ENCODE results near the gene NTM.

NTM gene

GRCh38 chr11:132055296-132055695 lies 684.9 kb downstream of the NTM start:
- no peak overlapping the region for H3K4ac ChIP-seq (ENCODE audit: low read length)
- H3K79me1 ChIP-seq (ENCODE audit: low read depth, low read length), result no peaks in the 10 kb centered on the region
- no peaks in the 10 kb centered on the region for H3K9me3 ChIP-seq (replicated peaks in 1 of 2; ENCODE audit: control insufficient read depth in 2 of 2, insufficient read depth in 1 of 2, low read depth in 1 of 2, low read length in 2 of 2)
- no CpG with 5 or more reads among the region's 6 CpGs for WGBS, 2 donors (ENCODE audit: extremely low coverage in 2 of 2, insufficient read length in 2 of 2, insufficient replicate concordance in 1 of 2)
- H2BK5ac ChIP-seq (ENCODE audit: low read length), result no peak overlapping the region
- no peak overlapping the region for H4K91ac ChIP-seq (ENCODE audit: low read depth, low read length, poor library complexity)
- H3K4me3 ChIP-seq (ENCODE audit: low read length in 2 of 2), result no peak overlapping the region
- H3K4me2 ChIP-seq (ENCODE audit: insufficient read depth, low read length, poor library complexity, severe bottlenecking), result no peak overlapping the region
- H3K27me3 ChIP-seq (ENCODE audit: control insufficient read depth in 3 of 3, insufficient read depth in 3 of 3, low read depth in 1 of 3, low read length in 3 of 3), result no peaks in the 10 kb centered on the region
- H2BK120ac ChIP-seq (ENCODE audit: low read depth, low read length), result no peak overlapping the region
- H3K36me3 ChIP-seq (replicated peaks in 1 of 2; ENCODE audit: control insufficient read depth in 2 of 2, insufficient read depth in 2 of 2, low read length in 2 of 2), result no peaks in the 10 kb centered on the region
- H3K18ac ChIP-seq (ENCODE audit: low read length), result no peak overlapping the region
- H3K23ac ChIP-seq (ENCODE audit: low read depth, low read length, poor library complexity), result no peak overlapping the region
- no peak overlapping the region for H4K8ac ChIP-seq (ENCODE audit: low read depth, low read length)
- H3K27ac ChIP-seq (replicated peaks; ENCODE audit: low read length), result no peak overlapping the region
- H2AK5ac ChIP-seq (ENCODE audit: low read depth, low read length), result no peak overlapping the region
- no peak overlapping the region for H2BK12ac ChIP-seq (ENCODE audit: low read length)
- no peak overlapping the region for H3K14ac ChIP-seq (ENCODE audit: low read length)
- no peak overlapping the region for H2BK15ac ChIP-seq (ENCODE audit: low read length)
- DNase-seq (ENCODE audit: low spot score), result no peak
- no peak overlapping the region for H2AFZ ChIP-seq (ENCODE audit: low read length)
- H3K9ac ChIP-seq (ENCODE audit: low read depth, low read length, poor library complexity), result no peak overlapping the region
- peaks cover 0 to 5% of the 10 kb centered on the region in 2 donors for H3K4me1 ChIP-seq (ENCODE audit: control insufficient read depth in 2 of 2, insufficient read depth in 1 of 2, low read depth in 1 of 2, low read length in 2 of 2)

- H3K4me1 ChIP-seq (ENCODE audit: control insufficient read depth in 2 of 2, insufficient read depth in 1 of 2, low read depth in 1 of 2, low read length in 2 of 2), result no peaks in the 10 kb centered on the region
- no peak overlapping the region for H2AK5ac ChIP-seq (ENCODE audit: low read depth, low read length)
- H3K4ac ChIP-seq (ENCODE audit: low read length), result no peak overlapping the region
- DNase-seq (ENCODE audit: low spot score), result no peak
- no peak overlapping the region for H2BK120ac ChIP-seq (ENCODE audit: low read depth, low read length)
- H3K14ac ChIP-seq (ENCODE audit: low read length), result no peak overlapping the region
- H2BK5ac ChIP-seq (ENCODE audit: low read length), result no peak overlapping the region
- H3K79me1 ChIP-seq (ENCODE audit: low read depth, low read length), result no peaks in the 10 kb centered on the region
- no peaks in the 10 kb centered on the region for H3K27me3 ChIP-seq (ENCODE audit: control insufficient read depth in 3 of 3, insufficient read depth in 3 of 3, low read depth in 1 of 3, low read length in 3 of 3)
- H4K8ac ChIP-seq (ENCODE audit: low read depth, low read length), result no peak overlapping the region
- H3K4me3 ChIP-seq (ENCODE audit: low read length in 2 of 2), result no peak overlapping the region
- H2BK12ac ChIP-seq (ENCODE audit: low read length), result no peak overlapping the region
- H2AFZ ChIP-seq (ENCODE audit: low read length), result no peak overlapping the region
- H2BK15ac ChIP-seq (ENCODE audit: low read length), result no peak overlapping the region
- H3K27ac ChIP-seq (replicated peaks; ENCODE audit: low read length), result no peak overlapping the region
- no peak overlapping the region for H3K4me2 ChIP-seq (ENCODE audit: insufficient read depth, low read length, poor library complexity, severe bottlenecking)
- WGBS, 2 donors (ENCODE audit: extremely low coverage in 2 of 2, insufficient read length in 2 of 2, insufficient replicate concordance in 1 of 2), result no CpG with 5 or more reads among the region's 6 CpGs
- no peak overlapping the region for H3K23ac ChIP-seq (ENCODE audit: low read depth, low read length, poor library complexity)
- H4K91ac ChIP-seq (ENCODE audit: low read depth, low read length, poor library complexity), result no peak overlapping the region
- H3K18ac ChIP-seq (ENCODE audit: low read length), result no peak overlapping the region
- no peaks in the 10 kb centered on the region for H3K9me3 ChIP-seq (replicated peaks in 1 of 2; ENCODE audit: control insufficient read depth in 2 of 2, insufficient read depth in 1 of 2, low read depth in 1 of 2, low read length in 2 of 2)
- no peak overlapping the region for H3K9ac ChIP-seq (ENCODE audit: low read depth, low read length, poor library complexity)
- H3K36me3 ChIP-seq (replicated peaks in 1 of 2; ENCODE audit: control insufficient read depth in 2 of 2, insufficient read depth in 2 of 2, low read length in 2 of 2), result no peaks in the 10 kb centered on the region
Measured at GRCh38 chr11:132056689-132057088, 686.3 kb downstream of the NTM start.

- Histone ChIP-seq H3K14ac (ENCODE audit: low read length) (no peak overlapping the region), H3K9me3 (replicated peaks in 1 of 2; ENCODE audit: control insufficient read depth in 2 of 2, insufficient read depth in 1 of 2, low read depth in 1 of 2, low read length in 2 of 2) (no peaks in the 10 kb centered on the region), H3K79me1 (ENCODE audit: low read depth, low read length) (no peaks in the 10 kb centered on the region), H3K36me3 (replicated peaks in 1 of 2; ENCODE audit: control insufficient read depth in 2 of 2, insufficient read depth in 2 of 2, low read length in 2 of 2) (no peaks in the 10 kb centered on the region), H2BK12ac (ENCODE audit: low read length) (no peak overlapping the region), H3K27ac (replicated peaks; ENCODE audit: low read length) (no peak overlapping the region), H3K4ac (ENCODE audit: low read length) (no peak overlapping the region), H3K18ac (ENCODE audit: low read length) (no peak overlapping the region), H2BK120ac (ENCODE audit: low read depth, low read length) (no peak overlapping the region), H2BK15ac (ENCODE audit: low read length) (no peak overlapping the region), H2AFZ (ENCODE audit: low read length) (no peak overlapping the region), H3K4me3 (ENCODE audit: low read length in 2 of 2) (no peak overlapping the region), H3K27me3 (ENCODE audit: control insufficient read depth in 3 of 3, insufficient read depth in 3 of 3, low read depth in 1 of 3, low read length in 3 of 3) (no peaks in the 10 kb centered on the region), H3K4me1 (ENCODE audit: control insufficient read depth in 2 of 2, insufficient read depth in 1 of 2, low read depth in 1 of 2, low read length in 2 of 2) (no peaks in the 10 kb centered on the region), H3K4me2 (ENCODE audit: insufficient read depth, low read length, poor library complexity, severe bottlenecking) (no peak overlapping the region), H4K91ac (ENCODE audit: low read depth, low read length, poor library complexity) (no peak overlapping the region), H4K8ac (ENCODE audit: low read depth, low read length) (no peak overlapping the region), H3K23ac (ENCODE audit: low read depth, low read length, poor library complexity) (no peak overlapping the region), H2BK5ac (ENCODE audit: low read length) (no peak overlapping the region), H2AK5ac (ENCODE audit: low read depth, low read length) (no peak overlapping the region), H3K9ac (ENCODE audit: low read depth, low read length, poor library complexity) (no peak overlapping the region)
- no peak for DNase-seq (ENCODE audit: low spot score)
- no CpG with 5 or more reads among the region's 3 CpGs for WGBS, 2 donors (ENCODE audit: extremely low coverage in 2 of 2, insufficient read length in 2 of 2, insufficient replicate concordance in 1 of 2)
Measured at GRCh38 chr11:132057266-132057665, 686.9 kb downstream of the NTM start.

- Histone ChIP-seq H4K8ac (ENCODE audit: low read depth, low read length) (no peak overlapping the region), H3K27me3 (ENCODE audit: control insufficient read depth in 3 of 3, insufficient read depth in 3 of 3, low read depth in 1 of 3, low read length in 3 of 3) (no peaks in the 10 kb centered on the region), H2BK12ac (ENCODE audit: low read length) (no peak overlapping the region), H3K4me3 (ENCODE audit: low read length in 2 of 2) (no peak overlapping the region), H2BK120ac (ENCODE audit: low read depth, low read length) (no peak overlapping the region), H3K23ac (ENCODE audit: low read depth, low read length, poor library complexity) (no peak overlapping the region), H3K4ac (ENCODE audit: low read length) (no peak overlapping the region), H3K27ac (replicated peaks; ENCODE audit: low read length) (no peak overlapping the region), H2BK15ac (ENCODE audit: low read length) (no peak overlapping the region), H3K4me2 (ENCODE audit: insufficient read depth, low read length, poor library complexity, severe bottlenecking) (no peak overlapping the region), H3K36me3 (replicated peaks in 1 of 2; ENCODE audit: control insufficient read depth in 2 of 2, insufficient read depth in 2 of 2, low read length in 2 of 2) (no peaks in the 10 kb centered on the region), H3K9me3 (replicated peaks in 1 of 2; ENCODE audit: control insufficient read depth in 2 of 2, insufficient read depth in 1 of 2, low read depth in 1 of 2, low read length in 2 of 2) (no peaks in the 10 kb centered on the region), H3K4me1 (ENCODE audit: control insufficient read depth in 2 of 2, insufficient read depth in 1 of 2, low read depth in 1 of 2, low read length in 2 of 2) (no peaks in the 10 kb centered on the region), H3K9ac (ENCODE audit: low read depth, low read length, poor library complexity) (no peak overlapping the region), H2BK5ac (ENCODE audit: low read length) (no peak overlapping the region), H3K79me1 (ENCODE audit: low read depth, low read length) (no peaks in the 10 kb centered on the region), H4K91ac (ENCODE audit: low read depth, low read length, poor library complexity) (no peak overlapping the region), H2AFZ (ENCODE audit: low read length) (no peak overlapping the region), H2AK5ac (ENCODE audit: low read depth, low read length) (no peak overlapping the region), H3K18ac (ENCODE audit: low read length) (no peak overlapping the region), H3K14ac (ENCODE audit: low read length) (no peak overlapping the region)
- no CpG with 5 or more reads among the region's 8 CpGs for WGBS, 2 donors (ENCODE audit: extremely low coverage in 2 of 2, insufficient read length in 2 of 2, insufficient replicate concordance in 1 of 2)
- DNase-seq (ENCODE audit: low spot score), result no peak
Measured at GRCh38 chr11:132058211-132058772, 687.9 kb downstream of the NTM start.

Data from neuronal stem cell (in vitro differentiated cells).